HG02678 (cell line): ENCODE results near the gene TUBA8.

Experiments used
- ATAC-seq: cut with Tn5 transposase; IDR thresholded peaks from one replicate; pipeline ENCODE4 v1.9.1; 2021; ENCODE audit warnings: mild to moderate bottlenecking, moderate library complexity; ENCODE audit not compliant: unreplicated experiment

TUBA8 gene

GRCh38 chr22:18077087-18077638 lies 33.4 kb upstream of the TUBA8 start:
- peak; percentile 10 for ATAC-seq

DNA sequence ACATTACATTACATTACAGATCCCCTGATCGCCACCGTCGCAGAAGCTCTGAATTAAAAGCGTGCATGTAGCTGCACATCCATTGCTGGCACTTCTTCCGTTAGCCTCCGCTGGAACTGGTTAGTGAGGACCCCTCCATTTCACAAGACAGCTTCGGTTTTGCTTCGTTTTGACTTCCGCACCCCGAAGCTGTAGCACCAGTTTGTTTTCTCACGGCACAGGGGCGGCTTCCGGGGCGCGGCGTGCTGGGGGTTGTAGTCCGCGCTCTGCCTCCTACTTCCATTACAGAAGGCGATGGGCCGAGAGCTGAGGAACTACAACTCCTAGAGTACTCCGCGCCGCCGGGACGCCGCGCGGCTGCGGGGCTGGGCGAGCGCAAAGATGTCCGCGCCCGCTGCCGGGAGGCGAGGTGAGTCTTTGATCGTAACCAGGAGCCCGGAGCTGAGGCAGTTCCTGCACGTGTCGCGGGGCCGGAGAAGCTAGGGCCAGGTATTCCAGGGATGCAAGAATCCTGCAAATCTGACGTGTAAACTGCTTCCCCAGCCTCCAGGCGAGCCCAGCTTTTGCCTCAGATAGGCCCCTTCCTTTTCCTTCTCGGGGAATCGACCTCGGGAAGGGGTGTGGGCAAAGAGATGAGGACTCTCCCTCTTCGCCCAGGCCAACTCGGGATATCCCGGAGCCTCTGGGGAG lies 32.8 kb upstream of the TUBA8 start, which contains the start of gene PEX26:
PEX26 (plus strand) TSS at position 352 of the 690 bp plus-strand sequence. CDS start 387 bp downstream, outside the sequence.
- peak; percentile 94 for ATAC-seq

DNA sequence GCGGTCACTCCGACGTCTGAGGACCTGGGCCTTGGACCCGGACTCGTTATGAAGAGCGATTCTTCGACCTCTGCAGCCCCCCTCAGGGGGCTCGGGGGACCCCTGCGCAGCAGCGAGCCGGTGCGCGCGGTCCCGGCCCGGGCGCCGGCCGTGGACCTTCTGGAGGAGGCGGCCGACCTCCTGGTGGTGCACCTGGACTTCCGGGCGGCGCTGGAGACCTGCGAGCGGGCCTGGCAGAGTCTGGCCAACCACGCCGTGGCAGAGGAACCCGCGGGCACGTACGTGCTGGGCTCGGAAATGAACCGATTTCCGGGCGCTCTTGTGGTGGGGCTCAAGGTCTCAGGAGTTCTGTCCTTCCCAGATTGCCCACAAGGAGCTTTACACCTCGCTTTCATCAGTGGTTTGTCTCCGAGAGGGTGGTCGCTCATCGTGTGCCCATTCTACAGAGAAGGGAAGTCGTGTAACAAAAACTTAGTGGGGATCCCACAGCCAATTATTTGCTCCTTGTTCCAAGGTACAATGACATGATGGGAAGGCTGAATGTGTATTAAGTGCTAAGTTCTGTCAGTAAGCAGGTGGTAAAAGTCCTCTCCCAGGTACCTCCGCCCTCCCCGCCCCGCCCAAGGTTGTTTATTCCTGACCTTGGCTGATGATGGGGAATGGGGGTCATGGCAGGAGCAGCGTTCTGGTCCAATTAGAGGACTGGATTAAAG lies 32.1 kb upstream of the TUBA8 start:
- ATAC-seq = peak; percentile 17

DNA sequence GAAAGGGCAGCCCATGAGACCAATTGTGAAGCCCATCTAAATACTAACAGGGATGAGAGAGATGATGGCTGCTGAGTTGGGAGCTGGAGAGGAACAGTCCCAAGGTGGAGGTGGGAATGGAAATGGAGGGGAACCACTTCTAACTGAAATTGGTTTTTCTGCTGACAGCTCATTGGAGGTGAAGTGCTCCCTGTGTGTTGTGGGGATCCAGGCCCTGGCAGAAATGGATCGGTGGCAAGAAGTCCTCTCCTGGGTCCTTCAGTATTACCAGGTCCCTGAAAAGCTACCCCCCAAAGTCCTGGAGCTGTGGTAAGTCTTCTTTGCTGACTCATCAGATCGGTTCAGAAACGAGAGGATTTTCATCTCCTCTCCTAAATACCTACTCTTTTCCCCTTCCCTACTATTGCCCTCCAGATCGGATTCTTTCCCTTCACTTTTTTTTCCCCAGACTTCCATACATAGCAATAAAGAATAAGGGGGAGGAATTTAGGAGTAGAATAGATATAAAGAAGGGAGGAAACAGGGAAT lies 30.8 kb upstream of the TUBA8 start:
- ATAC-seq = no peak

DNA sequence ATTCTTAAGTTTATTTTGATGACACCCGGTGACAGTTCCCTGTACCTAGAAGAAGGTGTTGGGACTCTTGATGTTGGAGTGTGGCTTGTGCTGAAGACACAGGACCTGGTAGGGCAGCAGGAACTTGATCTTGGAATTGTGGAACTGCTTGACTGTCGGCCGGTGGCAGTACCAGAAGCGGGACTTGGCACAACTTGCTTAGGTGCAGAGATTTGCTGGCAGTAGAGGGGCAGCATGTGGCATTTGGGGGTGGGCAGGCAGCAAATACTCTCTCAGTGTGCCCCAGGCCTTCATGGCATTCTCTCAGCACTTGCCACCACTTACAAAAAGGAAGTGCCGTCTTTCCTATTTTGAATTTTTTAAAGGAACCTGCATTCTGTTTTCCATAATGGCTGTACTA lies 29.2 kb upstream of the TUBA8 start:
- ATAC-seq = no peak

DNA sequence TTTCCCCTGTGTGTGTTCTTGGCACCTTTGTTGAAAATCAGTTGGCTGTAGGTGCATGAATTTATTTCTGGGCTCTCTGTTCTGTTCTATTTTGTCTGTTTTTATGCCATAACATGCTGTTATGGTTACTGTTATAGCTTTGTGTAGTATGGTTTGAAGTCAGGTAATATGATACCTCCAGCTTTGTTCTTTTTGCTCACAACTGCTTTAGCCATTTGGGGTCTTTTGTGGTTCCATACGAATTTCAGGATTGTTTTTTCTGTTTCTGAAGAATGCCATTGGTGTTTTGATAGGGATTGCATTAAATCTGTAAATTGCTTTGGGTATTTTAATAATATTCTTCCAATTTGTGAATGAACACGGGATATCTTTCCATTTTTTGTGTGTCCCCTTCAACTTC lies 28.1 kb upstream of the TUBA8 start:
- no peak for ATAC-seq

DNA sequence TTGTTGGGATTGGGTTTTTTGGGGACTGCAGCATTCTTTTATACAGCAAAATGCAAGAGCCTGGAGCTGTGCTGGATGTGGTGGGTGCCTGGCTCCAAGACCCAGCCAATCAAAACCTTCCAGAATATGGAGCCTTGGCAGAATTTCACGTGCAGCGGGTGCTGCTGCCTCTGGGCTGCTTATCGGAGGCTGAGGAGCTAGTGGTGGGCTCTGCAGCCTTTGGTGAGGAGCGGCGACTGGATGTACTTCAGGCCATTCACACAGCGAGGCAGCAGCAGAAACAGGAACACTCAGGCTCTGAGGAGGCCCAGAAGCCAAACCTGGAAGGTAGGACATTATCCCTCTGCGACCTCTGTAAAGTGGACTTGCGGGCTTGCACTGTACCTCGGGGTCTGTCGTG lies 27.2 kb upstream of the TUBA8 start:
- ATAC-seq = no peak

GRCh38 chr22:18085188-18085587 lies 25.4 kb upstream of the TUBA8 start:
- no peak for ATAC-seq

GRCh38 chr22:18087350-18087855 lies 23.2 kb upstream of the TUBA8 start:
- no peak for ATAC-seq

GRCh38 chr22:18088825-18089568 lies 21.6 kb upstream of the TUBA8 start:
- no peak for ATAC-seq

GRCh38 chr22:18090286-18090685 lies 20.3 kb upstream of the TUBA8 start:
- no peak for ATAC-seq

DNA sequence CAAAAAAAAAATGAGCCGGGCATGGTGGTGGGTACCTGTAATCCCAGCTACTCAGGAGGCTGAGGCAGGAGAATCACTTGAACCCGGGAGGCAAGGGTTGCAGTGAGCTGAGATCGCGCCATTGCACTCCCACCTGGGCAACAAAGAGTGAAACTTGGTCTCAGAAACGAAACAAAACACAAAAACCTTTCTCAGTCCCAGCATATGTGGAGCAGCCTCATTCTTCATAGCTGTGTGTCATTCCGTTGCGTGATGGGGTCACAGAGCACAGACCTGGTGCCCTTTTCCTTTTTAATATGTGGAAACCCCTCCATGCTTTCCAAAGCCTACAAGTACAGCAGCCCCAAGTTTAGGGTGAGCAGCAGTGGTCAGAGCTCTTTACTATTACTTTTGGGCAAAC lies 19.1 kb upstream of the TUBA8 start:
- ATAC-seq = no peak

DNA sequence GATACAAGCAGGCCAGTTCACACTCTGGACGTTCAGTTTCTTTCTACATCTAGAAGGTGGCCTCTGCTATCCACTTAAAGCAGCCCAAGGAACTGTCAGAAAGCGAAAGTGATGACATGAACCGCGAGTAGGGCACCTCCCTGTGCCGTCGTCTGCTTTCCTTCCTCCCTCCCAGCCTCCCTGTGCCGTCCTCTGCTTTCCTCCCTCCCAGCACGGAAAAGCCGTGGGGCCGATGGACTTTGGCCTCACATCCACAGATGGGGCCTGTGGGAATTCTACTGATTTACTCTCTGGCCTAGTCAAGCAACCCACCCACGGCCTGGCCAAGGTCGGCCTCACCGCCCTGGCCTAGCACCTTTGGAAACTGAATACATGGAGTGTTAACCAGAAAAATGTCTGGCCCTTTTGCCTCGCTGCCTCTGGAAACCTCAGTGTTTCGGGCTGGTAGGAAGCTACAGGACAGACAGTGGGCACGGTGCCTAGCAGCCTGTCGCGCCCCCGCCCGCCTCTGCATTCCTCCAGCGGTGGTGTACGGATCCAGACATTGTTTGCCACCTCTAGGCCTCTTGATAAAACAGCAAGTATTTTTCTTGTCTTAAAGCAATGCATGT lies 18.6 kb upstream of the TUBA8 start:
- no peak for ATAC-seq

GRCh38 chr22:18093661-18094060 lies 16.9 kb upstream of the TUBA8 start:
- no peak for ATAC-seq

DNA sequence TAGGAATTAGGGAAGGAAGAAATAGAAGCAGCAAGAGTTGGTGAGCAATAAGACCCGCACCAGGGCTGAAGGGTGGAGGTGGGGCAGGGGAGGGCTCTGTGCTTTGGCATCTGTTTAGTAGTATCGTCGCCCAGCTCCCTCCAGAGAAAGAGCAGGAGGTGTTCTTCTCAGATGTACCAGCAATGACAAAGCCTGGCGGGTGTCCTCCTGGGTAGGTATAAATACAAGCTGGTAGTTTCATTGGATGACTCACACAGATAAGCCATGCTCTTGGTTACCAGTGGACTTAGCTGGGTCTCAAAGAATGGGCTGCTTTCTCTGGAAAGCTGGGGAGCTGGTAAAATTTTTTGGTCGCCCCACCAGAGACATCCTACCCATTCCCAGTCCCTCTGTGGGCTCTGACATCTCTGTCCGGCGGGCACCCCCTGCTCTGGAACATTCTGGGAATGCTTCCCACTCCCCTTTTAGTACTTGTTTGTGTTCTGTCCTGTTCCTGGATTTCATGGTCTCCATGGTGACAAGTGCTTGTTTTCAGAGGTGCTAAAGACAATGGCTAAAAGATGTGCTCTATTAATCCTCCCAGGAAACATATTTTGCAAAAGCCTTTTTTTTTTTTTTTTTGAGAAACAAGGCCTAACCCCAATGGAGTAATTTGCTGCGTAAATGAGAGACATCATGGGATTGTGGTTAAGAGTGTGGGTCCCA lies 15.4 kb upstream of the TUBA8 start:
- ATAC-seq = no peak

DNA sequence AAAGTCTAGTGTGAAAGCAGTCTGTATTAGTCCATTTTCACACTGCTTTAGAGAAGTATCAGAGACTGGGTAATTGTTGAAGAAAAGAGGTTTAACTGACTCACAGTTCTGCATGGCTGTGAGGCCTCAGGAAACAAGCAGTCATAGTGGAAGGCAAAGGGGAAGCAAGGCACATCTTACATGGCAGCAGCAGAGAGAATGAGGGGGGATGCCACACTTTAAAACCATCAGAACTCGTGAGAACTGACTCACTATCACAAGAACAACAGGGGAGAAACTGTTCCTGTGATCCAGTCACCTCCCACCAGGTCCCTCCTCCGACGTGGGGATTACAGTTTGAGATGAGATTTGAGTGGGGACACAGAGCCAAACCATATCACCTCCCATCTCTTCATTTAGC lies 13.8 kb upstream of the TUBA8 start:
- ATAC-seq = no peak

DNA sequence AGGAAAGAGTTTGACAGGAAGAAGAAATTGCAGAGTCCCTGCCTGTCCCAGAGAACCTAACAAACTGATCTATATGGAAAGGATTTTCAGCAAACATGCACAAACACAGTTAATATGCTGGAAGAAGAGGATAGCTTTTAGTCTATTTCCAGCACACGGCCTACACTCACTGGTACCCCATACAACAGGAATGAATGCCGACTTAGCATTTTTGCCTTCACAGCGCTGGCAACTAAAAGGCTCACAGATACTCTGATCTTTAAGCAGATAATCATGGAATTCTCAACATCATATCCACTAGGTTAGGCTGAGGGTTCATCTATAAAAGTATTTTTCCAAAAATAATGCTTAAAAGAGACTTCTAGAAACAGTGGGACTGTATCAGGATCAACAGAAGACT lies 9.8 kb upstream of the TUBA8 start:
- ATAC-seq = no peak

DNA sequence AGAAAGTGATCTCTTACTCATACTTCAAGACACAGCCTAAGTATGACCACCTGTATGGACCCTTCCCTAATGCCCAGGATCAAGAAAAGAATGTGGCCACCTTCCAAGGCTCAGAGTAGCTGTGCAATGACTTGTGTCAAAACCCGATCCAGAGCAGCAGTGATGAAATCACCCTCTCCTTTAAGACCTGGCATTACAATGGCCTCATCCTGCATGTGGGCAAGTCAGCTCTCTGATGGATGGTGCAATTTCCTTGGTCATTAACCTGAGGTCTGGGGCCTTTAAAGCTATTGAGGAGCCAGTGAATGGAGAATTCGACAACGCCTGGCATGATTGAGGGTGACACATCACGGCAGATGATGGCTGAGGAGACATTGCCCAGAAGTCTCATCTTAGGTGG lies 9.1 kb upstream of the TUBA8 start:
- ATAC-seq = no peak

DNA sequence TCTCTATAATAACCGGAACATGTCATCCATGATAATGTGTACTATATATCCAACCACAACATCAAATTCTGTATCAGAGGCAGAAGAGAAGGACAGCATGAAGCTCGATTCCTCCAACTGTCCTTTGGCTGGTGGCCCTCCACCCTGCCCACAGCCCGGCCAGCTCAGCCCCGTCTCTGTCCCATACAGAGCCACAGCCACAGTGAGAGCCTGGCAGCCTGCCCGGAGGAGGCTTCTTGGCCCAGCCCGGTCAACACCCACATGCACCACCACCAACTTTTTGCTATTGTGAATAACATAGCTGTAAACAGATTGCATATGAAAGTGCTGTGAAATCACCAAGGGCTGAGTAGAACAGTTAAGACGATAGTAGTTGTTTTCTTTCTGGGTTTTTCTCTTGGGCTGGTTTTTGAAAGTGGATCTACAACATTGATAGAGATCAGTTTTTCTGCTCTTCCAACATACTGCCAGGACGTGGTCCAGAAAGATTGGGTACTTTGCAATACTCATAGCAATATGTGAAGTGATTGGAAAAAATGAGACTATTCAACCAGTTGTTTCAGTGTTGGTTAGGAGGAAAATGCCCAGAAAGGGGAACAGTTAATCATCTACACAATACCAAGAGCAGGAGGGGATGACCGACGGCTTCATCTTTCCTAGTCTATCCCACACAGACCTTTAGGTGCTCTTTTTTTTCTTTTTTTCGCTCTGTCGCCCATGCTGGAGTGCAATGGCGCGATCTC lies 6.9 kb upstream of the TUBA8 start:
- ATAC-seq = no peak
